H1 (cell line): Measurements from ENCODE around the gene LHCGR. TPM values are rescaled to one million over a fixed set of nuclear protein-coding genes. Genes with fewer than 3 reads are reported as not detected.

Experiments used
- CTCF ChIA-PET: fragments of 300-600 bp; sonication (Branson Sonifier 250); formaldehyde crosslinking; loops from one replicate; lab custom pipeline; 2021; ENCODE audit not compliant: partially characterized antibody; lab: Charles Lee
- POLR2A ChIA-PET: fragments of 300-600 bp; sonication (Branson Sonifier 250); formaldehyde crosslinking; loops from one replicate; lab custom pipeline; 2021; ENCODE audit warnings: inconsistent platforms; ENCODE audit not compliant: partially characterized antibody; lab: Charles Lee
- DNase-seq, 2 experiments: peaks; one replicate each; pipeline versions ENCODE4 v3.0.0 to v3.0.0-alpha.2; 2010 to 2022; ENCODE audit warnings: low spot score in 2 of 2, low read depth in 1 of 2, mixed read lengths in 1 of 2
- FAIRE-seq: peaks from 2 replicates; lab custom pipeline; 2011; peaks lifted over from hg19 to GRCh38; lab: Jason Lieb, UNC
- H2AFZ ChIP-seq: 2 replicates; pipeline ENCODE4 v1.8.1; 2012; ENCODE audit warnings: low read length, inconsistent platforms
- H2AK5ac ChIP-seq: 2 replicates; pipeline ENCODE4 v1.6.1; 2013; ENCODE audit warnings: low read depth, low read length
- H2BK120ac ChIP-seq: replicated peaks from 2 replicates; pipeline ENCODE3; 2013; ENCODE audit warnings: low read depth, low read length, inconsistent platforms
- H2BK12ac ChIP-seq: 2 replicates; pipeline ENCODE4 v1.6.1; 2013; ENCODE audit warnings: low read depth, low read length
- H2BK15ac ChIP-seq: 2 replicates; pipeline ENCODE4 v1.6.1; 2013; ENCODE audit warnings: low read length
- H2BK20ac ChIP-seq: 2 replicates; pipeline ENCODE4 v1.6.1; 2013; ENCODE audit warnings: low read length
- H2BK5ac ChIP-seq: 2 replicates; pipeline ENCODE4 v1.6.1; 2013; ENCODE audit warnings: low read depth, low read length
- H3K14ac ChIP-seq: 2 replicates; pipeline ENCODE4 v1.6.1; 2013; ENCODE audit warnings: inconsistent platforms; ENCODE audit not compliant: insufficient read length
- H3K18ac ChIP-seq: 2 replicates; pipeline ENCODE4 v1.6.1; 2013; ENCODE audit warnings: low read length; ENCODE audit errors: extremely low read depth
- H3K23ac ChIP-seq: 2 replicates; pipeline ENCODE4 v1.6.1; 2013; ENCODE audit warnings: inconsistent platforms; ENCODE audit not compliant: insufficient read length
- H3K23me2 ChIP-seq: 2 replicates; pipeline ENCODE4 v1.6.1; 2013; ENCODE audit warnings: low read depth, low read length
- H3K27ac ChIP-seq: 2 replicates; pipeline ENCODE4 v1.6.1; 2011; ENCODE audit warnings: low read depth, low read length, inconsistent platforms
- H3K27me3 ChIP-seq, 4 experiments: replicated peaks in 1 of 4; 1 replicate in 1 of 4; 2 replicates in 3 of 4; pipeline versions ENCODE4 v1.6.1 to v1.8.1; 2011 to 2013; ENCODE audit warnings: low read length in 3 of 4, mild to moderate bottlenecking in 3 of 4, inconsistent platforms in 2 of 4, mixed read lengths in 2 of 4, moderate library complexity in 1 of 4; ENCODE audit not compliant: control insufficient read depth in 3 of 4, insufficient read depth in 3 of 4; ENCODE audit errors: extremely low read depth in 1 of 4
- H3K36me3 ChIP-seq, 4 experiments: 2 replicates each; pipeline versions ENCODE4 v1.6.1 to v1.8.1; 2011 to 2013; ENCODE audit warnings: mild to moderate bottlenecking in 4 of 4, low read length in 3 of 4, moderate library complexity in 2 of 4, control low read depth in 1 of 4, inconsistent platforms in 1 of 4; ENCODE audit not compliant: insufficient read depth in 4 of 4, control insufficient read depth in 2 of 4
- H3K4ac ChIP-seq: replicated peaks from 2 replicates; pipeline ENCODE3; 2013; ENCODE audit warnings: low read length, low read depth, mixed read lengths, inconsistent platforms; ENCODE audit not compliant: insufficient read length
- H3K4me1 ChIP-seq, 4 experiments: replicated peaks in 1 of 4; 1 replicate in 1 of 4; 2 replicates in 3 of 4; pipeline versions ENCODE4 v1.6.1 to v1.8.1; 2011 to 2013; ENCODE audit warnings: low read length in 3 of 4, inconsistent platforms in 2 of 4, mixed read lengths in 1 of 4; ENCODE audit not compliant: insufficient read depth in 4 of 4, control insufficient read depth in 3 of 4
- H3K4me2 ChIP-seq, 2 experiments: 2 replicates each; pipeline versions ENCODE4 v1.6.1 to v1.8.1; 2011 to 2013; ENCODE audit warnings: low read depth in 2 of 2, low read length in 2 of 2, control low read depth in 1 of 2, inconsistent platforms in 1 of 2, mild to moderate bottlenecking in 1 of 2; ENCODE audit not compliant: insufficient read depth in 1 of 2
- H3K4me3 ChIP-seq, 4 experiments: fragments of 200-600, 300-600 bp in 1 of 4; sonication (generic), shearing (Covaris generic), sonication (Bioruptor Twin) in 1 of 4; 2 replicates each; pipeline versions ENCODE4 v1.5.1 to v1.8.1; 2011 to 2016; ENCODE audit warnings: low read length in 4 of 4, low read depth in 3 of 4, control low read depth in 2 of 4, inconsistent platforms in 2 of 4, mild to moderate bottlenecking in 2 of 4, mixed read lengths in 1 of 4, moderate library complexity in 1 of 4; ENCODE audit not compliant: insufficient read depth in 2 of 4; ENCODE audit errors: extremely low read depth in 1 of 4
- H3K56ac ChIP-seq: replicated peaks from 2 replicates; pipeline ENCODE3; 2013; ENCODE audit warnings: low read depth, mild to moderate bottlenecking, mixed read lengths, low read length, inconsistent platforms; ENCODE audit not compliant: insufficient read length
- H3K79me1 ChIP-seq: 2 replicates; pipeline ENCODE4 v1.6.1; 2013; ENCODE audit warnings: low read depth, low read length, control low read depth
- H3K79me2 ChIP-seq, 2 experiments: 2 replicates each; pipeline versions ENCODE4 v1.6.1 to v1.8.1; 2012 to 2013; ENCODE audit warnings: low read length in 2 of 2, mild to moderate bottlenecking in 2 of 2, inconsistent platforms in 1 of 2; ENCODE audit not compliant: insufficient read depth in 2 of 2, control insufficient read depth in 1 of 2
- H3K9ac ChIP-seq, 4 experiments: replicated peaks in 1 of 4; 1 replicate in 1 of 4; 2 replicates in 3 of 4; pipeline versions ENCODE4 v1.6.1 to v1.8.1; 2011 to 2013; ENCODE audit warnings: low read depth in 3 of 4, low read length in 3 of 4, control low read depth in 2 of 4, mild to moderate bottlenecking in 2 of 4, moderate library complexity in 2 of 4, inconsistent platforms in 1 of 4; ENCODE audit errors: extremely low read depth in 1 of 4
- H3K9me3 ChIP-seq, 2 experiments: 2 replicates each; pipeline versions ENCODE4 v1.6.1 to v1.8.1; 2012 to 2013; ENCODE audit warnings: mild to moderate bottlenecking in 2 of 2, moderate library complexity in 2 of 2, control low read depth in 1 of 2, inconsistent platforms in 1 of 2, low read depth in 1 of 2, low read length in 1 of 2, mixed read lengths in 1 of 2; ENCODE audit not compliant: insufficient read depth in 2 of 2
- H4K20me1 ChIP-seq, 2 experiments: replicated peaks in 1 of 2; 2 replicates each; pipeline versions ENCODE3 to v1.8.1; 2011 to 2013; ENCODE audit warnings: inconsistent platforms in 2 of 2, low read length in 2 of 2, mild to moderate bottlenecking in 1 of 2; ENCODE audit not compliant: insufficient read depth in 2 of 2, control insufficient read depth in 1 of 2
- H4K5ac ChIP-seq: 2 replicates; pipeline ENCODE4 v1.6.1; 2013; ENCODE audit warnings: low read length, low read depth, mixed read lengths, inconsistent platforms; ENCODE audit not compliant: insufficient read length
- H4K8ac ChIP-seq: 2 replicates; pipeline ENCODE4 v1.8.0; 2013; ENCODE audit warnings: mild to moderate bottlenecking, moderate library complexity, low read length, inconsistent platforms; ENCODE audit not compliant: insufficient read depth; ENCODE audit errors: extremely low read depth
- H4K91ac ChIP-seq: replicated peaks from 2 replicates; pipeline ENCODE3; 2013; ENCODE audit warnings: low read length, mixed read lengths, inconsistent platforms; ENCODE audit not compliant: insufficient read length
- RFX5 ChIP-seq: IDR thresholded peaks from 2 replicates; pipeline ENCODE4 v1.6.1; 2011; ENCODE audit warnings: low read depth, low read length, improper control_type of control experiment, borderline replicate concordance
- RXRA ChIP-seq: IDR thresholded peaks from 2 replicates; pipeline ENCODE4 v1.6.1; 2011; ENCODE audit warnings: low read depth, mild to moderate bottlenecking, low read length, moderate library complexity; ENCODE audit not compliant: insufficient read depth
- WGBS, 2 experiments: shearing (Covaris generic) in 1 of 2; methylation state at CpG; one replicate each; pipeline versions ENCODE4 v1.1.6 to v1.1.7; 2013 to 2015; ENCODE audit warnings: low lambda C conversion rate in 2 of 2, mixed read lengths in 2 of 2, inconsistent platforms in 1 of 2, low coverage in 1 of 2, missing lambda C conversion rate in 1 of 2; ENCODE audit not compliant: insufficient replicate concordance in 2 of 2, insufficient coverage in 1 of 2, insufficient read length in 1 of 2; ENCODE audit errors: extremely low coverage in 1 of 2, missing lambda C conversion rate in 1 of 2; 5-methylcytosine and 5-hydroxymethylcytosine counted together
- polyA plus RNA-seq, 7 experiments: library from polyadenylated mRNA; depleted of rRNA in 3 of 7; stranded (reverse) in 5 of 7; unstranded in 2 of 7; fragments of >200 nt in 5 of 7; fragments of 200-250 nt in 2 of 7; gene quantifications; 1 replicate in 5 of 7; 2 replicates in 1 of 7; 4 replicates in 1 of 7; pipeline versions ENCODE4 v1.2.1 to v1.2.3, GENCODE V29; 2011 to 2013; ENCODE audit warnings: missing spikeins in 2 of 7, mixed read lengths in 2 of 7
- total RNA-seq: library from RNA; stranded (reverse); fragmentation: NEBNext Ultra II Directional; extraction: Animal tissue kit (Norgen Biotek cat#: 25700); gene quantifications from 2 replicates; pipeline ENCODE4 v1.2.1, GENCODE V29; 2021

The LHCGR gene
- total and polyA plus RNA-seq, 2 of the 8 experiments (the other 6 are each of a cell fraction or from before 2014, with no cell fraction given) = 0.30 to 0.73 TPM

DNA sequence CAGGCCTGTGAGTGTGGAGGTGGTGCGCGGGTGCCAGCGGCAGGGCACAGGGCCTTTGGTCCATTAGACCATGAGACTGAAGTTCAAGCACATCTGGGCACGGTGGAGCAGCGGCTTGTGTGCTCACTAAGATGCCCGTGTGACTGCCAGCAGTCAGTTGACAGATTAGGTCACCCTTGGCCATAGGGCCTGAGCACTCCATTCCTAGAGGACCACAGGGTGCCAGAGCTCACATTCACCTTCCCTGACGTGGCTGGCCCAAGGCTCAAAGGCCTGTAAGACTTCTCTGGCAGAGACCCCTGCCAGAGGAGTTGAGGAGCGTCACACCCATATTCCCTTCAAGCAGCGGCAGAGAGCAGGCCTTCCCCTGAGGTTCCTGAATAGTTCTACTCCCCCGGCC is 650 bp downstream of the LHCGR start:
- Histone ChIP-seq H2BK15ac (peak overlapping the region; percentile 9; the same call in 1 of the 2 replicates), H2AK5ac (no peak overlapping the region), H2AFZ (peak overlapping the region; percentile 88), H3K79me1 (no peaks in the 10 kb centered on the region), H3K14ac (no peak overlapping the region), H2BK5ac (no peak overlapping the region), H4K91ac (no peak overlapping the region), H3K79me2 (no peaks in the 10 kb centered on the region)
- CTCF ChIA-PET = interaction anchor here (1.1 kb wide), 1 partner anchor 155 kb away, joined by 4 read pairs; no protein-coding TSS in a partner anchor
- no peak for FAIRE-seq
- WGBS, 2 experiments = 70% methylated on average over 10 of the region's 10 CpGs; no CpG with 5 or more reads in 1 of the 2 experiments
- TF ChIP-seq RXRA = no peak
- TF ChIP-seq RFX5 = no peak
- TF ChIP-seq, all 59 proteins: peak for 0
- Histone ChIP-seq H3K23me2 (peaks cover 3% of the 10 kb centered on the region), H3K4me1 (peaks cover 3 to 13% (median 9%) of the 10 kb centered on the region in 4 experiments; a peak in 5 of 7 replicates), H3K23ac (no peak overlapping the region), H3K27me3 (peaks cover 0 to 10% (median 8%) of the 10 kb centered on the region in 4 experiments; a peak in 4 of 7 replicates), H4K20me1 (no peaks in the 10 kb centered on the region), H2BK12ac (0 out of 2 replicates have a peak overlapping the region, but pooled peaks have one; percentile 6), H3K4ac (no peak overlapping the region), H3K9me3 (no peaks in the 10 kb centered on the region), H2BK120ac (no peak overlapping the region), H4K5ac (no peak overlapping the region), H3K27ac (no peak overlapping the region), H3K4me2 (peak overlapping the region; percentile 57 to 79), H3K4me3 (peak overlapping the region; percentile 21 to 56 (median 28); a peak in 7 of 8 replicates), H3K9ac (no peak overlapping the region), H3K56ac (no peak overlapping the region), H2BK20ac (no peak overlapping the region), H4K8ac (peak overlapping the region; percentile 64; the same call in 1 of the 2 replicates), H3K36me3 (no peaks in the 10 kb centered on the region), H3K18ac (no peak overlapping the region)
- POLR2A ChIA-PET = no interaction called here
- DNase-seq = peak in 1 of 2 experiments; percentile 54
